ENCODE results near the gene ABHD10.

ABHD10 gene

GRCh38 chr3:111971533-111972130 lies 7.2 kb upstream of the ABHD10 start:
- Histone ChIP-seq H3K4me2 (ENCODE audit: low read length) (no peak overlapping the region), H4K5ac (ENCODE audit: low read length) (no peak overlapping the region), H4K8ac (ENCODE audit: low read depth, low read length) (no peak overlapping the region), H2BK15ac (replicated peaks; ENCODE audit: low read depth) (no peak overlapping the region), H3K4me1 (ENCODE audit: control insufficient read depth, low read depth, low read length) (no peaks in the 10 kb centered on the region), H3K27me3 (ENCODE audit: insufficient read depth, low read length, poor library complexity) (no peaks in the 10 kb centered on the region), H3K36me3 (ENCODE audit: control insufficient read depth, insufficient read depth, low read length) (peaks cover 2% of the 10 kb centered on the region), H2AK5ac (ENCODE audit: low read length) (no peak overlapping the region), H3K23ac (ENCODE audit: low read length) (no peak overlapping the region), H3K79me1 (ENCODE audit: low read length) (no peaks in the 10 kb centered on the region), H3K4me3 (ENCODE audit: low read length) (no peak overlapping the region), H3K56ac (ENCODE audit: low read length) (no peak overlapping the region), H2BK120ac (ENCODE audit: low read depth, low read length) (no peak overlapping the region), H3K27ac (ENCODE audit: low read depth, low read length) (no peak overlapping the region), H3K4ac (ENCODE audit: low read depth, low read length) (no peak overlapping the region), H2BK5ac (ENCODE audit: low read length) (no peak overlapping the region), H3K79me2 (ENCODE audit: control insufficient read depth, insufficient read depth, low read length) (no peaks in the 10 kb centered on the region), H3K9ac (ENCODE audit: low read length) (no peak overlapping the region), H3K18ac (ENCODE audit: low read length) (no peak overlapping the region)
- WGBS (ENCODE audit: extremely low coverage, insufficient coverage, low lambda C conversion rate) = no CpG with 5 or more reads among the region's 11 CpGs
- DNase-seq = no peak

- Histone ChIP-seq H2BK15ac (replicated peaks; ENCODE audit: low read depth) (no peak overlapping the region), H3K23ac (ENCODE audit: low read length) (no peak overlapping the region), H3K79me1 (ENCODE audit: low read length) (no peaks in the 10 kb centered on the region), H2AK5ac (ENCODE audit: low read length) (no peak overlapping the region), H3K4ac (ENCODE audit: low read depth, low read length) (no peak overlapping the region), H2BK5ac (ENCODE audit: low read length) (no peak overlapping the region), H3K4me2 (ENCODE audit: low read length) (no peak overlapping the region), H3K36me3 (ENCODE audit: control insufficient read depth, insufficient read depth, low read length) (peaks cover 2% of the 10 kb centered on the region), H2BK120ac (ENCODE audit: low read depth, low read length) (no peak overlapping the region), H3K27me3 (ENCODE audit: insufficient read depth, low read length, poor library complexity) (no peaks in the 10 kb centered on the region), H3K9ac (ENCODE audit: low read length) (no peak overlapping the region), H3K4me1 (ENCODE audit: control insufficient read depth, low read depth, low read length) (no peaks in the 10 kb centered on the region), H3K4me3 (ENCODE audit: low read length) (no peak overlapping the region), H3K56ac (ENCODE audit: low read length) (no peak overlapping the region), H3K79me2 (ENCODE audit: control insufficient read depth, insufficient read depth, low read length) (no peaks in the 10 kb centered on the region), H4K8ac (ENCODE audit: low read depth, low read length) (no peak overlapping the region), H3K27ac (ENCODE audit: low read depth, low read length) (no peak overlapping the region), H4K5ac (ENCODE audit: low read length) (no peak overlapping the region), H3K18ac (ENCODE audit: low read length) (no peak overlapping the region)
- DNase-seq = no peak
- no CpG with 5 or more reads among the region's 3 CpGs for WGBS (ENCODE audit: extremely low coverage, insufficient coverage, low lambda C conversion rate)
Measured at GRCh38 chr3:111972891-111973290, 5.9 kb upstream of the ABHD10 start.

GRCh38 chr3:111975131-111975530 lies 3.7 kb upstream of the ABHD10 start:
- H3K27me3 ChIP-seq (ENCODE audit: insufficient read depth, low read length, poor library complexity) = no peaks in the 10 kb centered on the region
- H3K9ac ChIP-seq (ENCODE audit: low read length) = no peak overlapping the region
- no peaks in the 10 kb centered on the region for H3K4me1 ChIP-seq (ENCODE audit: control insufficient read depth, low read depth, low read length)
- H2BK5ac ChIP-seq (ENCODE audit: low read length) = no peak overlapping the region
- H3K36me3 ChIP-seq (ENCODE audit: control insufficient read depth, insufficient read depth, low read length) = peaks cover 2% of the 10 kb centered on the region
- DNase-seq = no peak
- H3K79me1 ChIP-seq (ENCODE audit: low read length) = no peaks in the 10 kb centered on the region
- H3K4me3 ChIP-seq (ENCODE audit: low read length) = no peak overlapping the region
- no peak overlapping the region for H3K56ac ChIP-seq (ENCODE audit: low read length)
- H3K79me2 ChIP-seq (ENCODE audit: control insufficient read depth, insufficient read depth, low read length) = no peaks in the 10 kb centered on the region
- H4K5ac ChIP-seq (ENCODE audit: low read length) = no peak overlapping the region
- H3K27ac ChIP-seq (ENCODE audit: low read depth, low read length) = no peak overlapping the region
- H2BK15ac ChIP-seq (replicated peaks; ENCODE audit: low read depth) = no peak overlapping the region
- no peak overlapping the region for H3K23ac ChIP-seq (ENCODE audit: low read length)
- no peak overlapping the region for H2AK5ac ChIP-seq (ENCODE audit: low read length)
- H3K4me2 ChIP-seq (ENCODE audit: low read length) = no peak overlapping the region
- no CpG with 5 or more reads among the region's 2 CpGs for WGBS (ENCODE audit: extremely low coverage, insufficient coverage, low lambda C conversion rate)
- no peak overlapping the region for H4K8ac ChIP-seq (ENCODE audit: low read depth, low read length)
- no peak overlapping the region for H2BK120ac ChIP-seq (ENCODE audit: low read depth, low read length)
- H3K4ac ChIP-seq (ENCODE audit: low read depth, low read length) = no peak overlapping the region
- no peak overlapping the region for H3K18ac ChIP-seq (ENCODE audit: low read length)

- H3K9ac ChIP-seq (ENCODE audit: low read length) = no peak overlapping the region
- H3K23ac ChIP-seq (ENCODE audit: low read length) = no peak overlapping the region
- no peaks in the 10 kb centered on the region for H3K27me3 ChIP-seq (ENCODE audit: insufficient read depth, low read length, poor library complexity)
- H3K27ac ChIP-seq (ENCODE audit: low read depth, low read length) = no peak overlapping the region
- no peak overlapping the region for H3K4me2 ChIP-seq (ENCODE audit: low read length)
- H2BK15ac ChIP-seq (replicated peaks; ENCODE audit: low read depth) = no peak overlapping the region
- WGBS (ENCODE audit: extremely low coverage, insufficient coverage, low lambda C conversion rate) = no CpG with 5 or more reads among the region's 2 CpGs
- H3K79me2 ChIP-seq (ENCODE audit: control insufficient read depth, insufficient read depth, low read length) = no peaks in the 10 kb centered on the region
- peaks cover 2% of the 10 kb centered on the region for H3K36me3 ChIP-seq (ENCODE audit: control insufficient read depth, insufficient read depth, low read length)
- no peak overlapping the region for H4K8ac ChIP-seq (ENCODE audit: low read depth, low read length)
- no peak overlapping the region for H3K4me3 ChIP-seq (ENCODE audit: low read length)
- no peak overlapping the region for H3K4ac ChIP-seq (ENCODE audit: low read depth, low read length)
- no peak for DNase-seq
- no peaks in the 10 kb centered on the region for H3K79me1 ChIP-seq (ENCODE audit: low read length)
- H3K56ac ChIP-seq (ENCODE audit: low read length) = no peak overlapping the region
- H2BK5ac ChIP-seq (ENCODE audit: low read length) = no peak overlapping the region
- no peak overlapping the region for H2BK120ac ChIP-seq (ENCODE audit: low read depth, low read length)
- no peak overlapping the region for H3K18ac ChIP-seq (ENCODE audit: low read length)
- H2AK5ac ChIP-seq (ENCODE audit: low read length) = no peak overlapping the region
- no peak overlapping the region for H4K5ac ChIP-seq (ENCODE audit: low read length)
- H3K4me1 ChIP-seq (ENCODE audit: control insufficient read depth, low read depth, low read length) = no peaks in the 10 kb centered on the region
Measured at GRCh38 chr3:111976254-111976653, 2.6 kb upstream of the ABHD10 start.

- Histone ChIP-seq H2BK5ac (ENCODE audit: low read length) (no peak overlapping the region), H3K9ac (ENCODE audit: low read length) (peak overlapping the region; percentile 85), H2AK5ac (ENCODE audit: low read length) (no peak overlapping the region), H4K5ac (ENCODE audit: low read length) (no peak overlapping the region), H3K23ac (ENCODE audit: low read length) (no peak overlapping the region), H3K4me2 (ENCODE audit: low read length) (peak overlapping the region; percentile 29), H3K4me1 (ENCODE audit: control insufficient read depth, low read depth, low read length) (no peaks in the 10 kb centered on the region), H3K56ac (ENCODE audit: low read length) (peak overlapping the region; percentile 93), H3K27ac (ENCODE audit: low read depth, low read length) (no peak overlapping the region), H3K79me1 (ENCODE audit: low read length) (no peaks in the 10 kb centered on the region), H2BK120ac (ENCODE audit: low read depth, low read length) (no peak overlapping the region), H3K79me2 (ENCODE audit: control insufficient read depth, insufficient read depth, low read length) (no peaks in the 10 kb centered on the region), H3K27me3 (ENCODE audit: insufficient read depth, low read length, poor library complexity) (no peaks in the 10 kb centered on the region), H3K4me3 (ENCODE audit: low read length) (peak overlapping the region; percentile 85), H2BK15ac (replicated peaks; ENCODE audit: low read depth) (no peak overlapping the region), H4K8ac (ENCODE audit: low read depth, low read length) (no peak overlapping the region), H3K4ac (ENCODE audit: low read depth, low read length) (peak overlapping the region; percentile 22), H3K18ac (ENCODE audit: low read length) (peak overlapping the region; percentile 1), H3K36me3 (ENCODE audit: control insufficient read depth, insufficient read depth, low read length) (no peaks in the 10 kb centered on the region)
- WGBS (ENCODE audit: extremely low coverage, insufficient coverage, low lambda C conversion rate) = no CpG with 5 or more reads among the region's 5 CpGs
- DNase-seq = peak; percentile 13
Measured at GRCh38 chr3:111979434-111980038, 710 bp downstream of the ABHD10 start.
